Measurements from ENCODE around the gene ZAP70. TPM values are rescaled to one million over a fixed set of nuclear protein-coding genes. Genes with fewer than 3 reads are reported as not detected.

The ZAP70 gene
- total RNA-seq, 4 donors from 2014 or later = 2.6 to 16.1 (median 12.0) TPM

GRCh38 chr2:97736608-97737330, 23.4 kb downstream of the ZAP70 start:
- Histone ChIP-seq H3K27me3 (no peaks in the 10 kb centered on the region), H3K4me3 (no peak overlapping the region), H3K36me3 (no peaks in the 10 kb centered on the region), H3K9me3 (no peaks in the 10 kb centered on the region), H3K4me1 (peaks cover 0 to 3% (median 0%) of the 10 kb centered on the region in 4 donors), H3K27ac (no peak overlapping the region)
- intact Hi-C loops (cut with DNase I; ENCODE audit: low total_unique reads) = no loop called here
- in situ Hi-C loops (cut with MboI; ENCODE audit: low pct_ligation_motif_present in 1 of 4, low pct_unique_long_range_greater_than_20kb in 1 of 4, low sequenced_read_pairs in 3 of 4) = no loop called here
- TF ChIP-seq POLR2AphosphoS5 (IDR thresholded peaks at IDR 0.05) (no peak), CTCF (IDR thresholded peaks at IDR 0.05) (no peak), EP300 (IDR thresholded peaks at IDR 0.05; ENCODE audit: low read depth) (no peak), POLR2A (IDR thresholded peaks at IDR 0.05) (no peak)
- no peak for DNase-seq
- WGBS, 2 donors (ENCODE audit: low coverage in 1 of 2) = 71 to 83% methylated on average over 4 to 20 of the region's 20 CpGs

DNA sequence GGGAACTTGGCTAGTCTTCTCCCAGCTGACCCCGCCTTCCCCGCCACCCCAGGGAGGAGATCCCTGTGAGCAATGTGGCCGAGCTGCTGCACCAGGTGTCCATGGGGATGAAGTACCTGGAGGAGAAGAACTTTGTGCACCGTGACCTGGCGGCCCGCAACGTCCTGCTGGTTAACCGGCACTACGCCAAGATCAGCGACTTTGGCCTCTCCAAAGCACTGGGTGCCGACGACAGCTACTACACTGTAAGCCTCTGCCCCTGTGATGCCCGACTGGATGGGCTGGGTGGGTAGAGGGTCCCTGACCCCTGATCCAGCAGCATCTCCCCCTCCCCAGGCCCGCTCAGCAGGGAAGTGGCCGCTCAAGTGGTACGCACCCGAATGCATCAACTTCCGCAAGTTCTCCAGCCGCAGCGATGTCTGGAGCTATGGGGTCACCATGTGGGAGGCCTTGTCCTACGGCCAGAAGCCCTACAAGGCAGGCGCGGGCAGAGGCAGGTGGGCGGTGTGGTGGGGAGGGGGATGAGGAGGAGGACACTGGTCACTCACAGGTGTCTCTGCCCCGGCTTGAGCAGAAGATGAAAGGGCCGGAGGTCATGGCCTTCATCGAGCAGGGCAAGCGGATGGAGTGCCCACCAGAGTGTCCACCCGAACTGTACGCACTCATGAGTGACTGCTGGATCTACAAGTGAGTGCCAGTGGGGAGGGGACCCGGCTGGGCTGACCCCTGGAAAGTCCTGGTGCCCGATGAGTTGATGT, 24.2 kb downstream of the ZAP70 start:
- peaks cover 0 to 3% (median 0%) of the 10 kb centered on the region in 4 donors for H3K4me1 ChIP-seq
- in situ Hi-C loops (cut with MboI; ENCODE audit: low pct_ligation_motif_present in 1 of 4, low pct_unique_long_range_greater_than_20kb in 1 of 4, low sequenced_read_pairs in 3 of 4) = no loop called here
- no peaks in the 10 kb centered on the region for H3K9me3 ChIP-seq
- no peak overlapping the region for H3K4me3 ChIP-seq
- TF ChIP-seq CTCF (IDR thresholded peaks at IDR 0.05) (no peak), POLR2A (IDR thresholded peaks at IDR 0.05) (no peak), POLR2AphosphoS5 (IDR thresholded peaks at IDR 0.05) (no peak), EP300 (IDR thresholded peaks at IDR 0.05; ENCODE audit: low read depth) (no peak)
- 87% methylated on average over 26 of the region's 32 CpGs; no CpG with 5 or more reads in 1 of the 2 donors for WGBS, 2 donors (ENCODE audit: low coverage in 1 of 2)
- intact Hi-C loops (cut with DNase I; ENCODE audit: low total_unique reads) = no loop called here
- H3K27me3 ChIP-seq = no peaks in the 10 kb centered on the region
- H3K27ac ChIP-seq = no peak overlapping the region
- H3K36me3 ChIP-seq = no peaks in the 10 kb centered on the region
- DNase-seq = no peak

- intact Hi-C loops (cut with DNase I; ENCODE audit: low total_unique reads) (no loop called here), in situ Hi-C loops (cut with MboI; ENCODE audit: low pct_ligation_motif_present in 1 of 4, low pct_unique_long_range_greater_than_20kb in 1 of 4, low sequenced_read_pairs in 3 of 4) (no loop called here)
- H3K4me3 ChIP-seq = no peak overlapping the region
- no peaks in the 10 kb centered on the region for H3K36me3 ChIP-seq
- no peak for DNase-seq
- H3K27ac ChIP-seq = no peak overlapping the region
- H3K9me3 ChIP-seq = no peaks in the 10 kb centered on the region
- TF ChIP-seq POLR2A (IDR thresholded peaks at IDR 0.05) (no peak), CTCF (IDR thresholded peaks at IDR 0.05) (no peak)
- peaks cover 0 to 3% (median 0%) of the 10 kb centered on the region in 4 donors for H3K4me1 ChIP-seq
- H3K27me3 ChIP-seq = no peaks in the 10 kb centered on the region
- WGBS, 2 donors (ENCODE audit: low coverage in 1 of 2) = 97% methylated on average over 9 of the region's 9 CpGs; no CpG with 5 or more reads in 1 of the 2 donors
Observed at GRCh38 chr2:97738179-97739019, 25.0 kb downstream of the ZAP70 start.

Measured in transverse colon (tissue), 4 donors.